RCC 7860 (cell line): ENCODE results near the gene FADS1.

Experiments used
- DNase-seq: peaks from one replicate; pipeline ENCODE4 v3.0.0-alpha.2; 2015; ENCODE audit warnings: low spot score
- FAIRE-seq: peaks from 2 replicates; lab custom pipeline; 2012; peaks lifted over from hg19 to GRCh38; lab: Jason Lieb, UNC

The FADS1 gene

GRCh38 chr11:61797263-61797944 lies 19.4 kb downstream of the FADS1 start:
- FAIRE-seq (peak; percentile 44), DNase-seq (peak; percentile 45)

GRCh38 chr11:61795876-61796526 lies 20.8 kb downstream of the FADS1 start:
- DNase-seq: no peak
- no peak for FAIRE-seq

- FAIRE-seq (no peak), DNase-seq (no peak)
Measured at GRCh38 chr11:61795459-61795858, 21.3 kb downstream of the FADS1 start.

- DNase-seq (no peak), FAIRE-seq (no peak)
Measured at GRCh38 chr11:61794579-61794978, 22.2 kb downstream of the FADS1 start.

GRCh38 chr11:61793829-61794204 lies 23.0 kb downstream of the FADS1 start:
- FAIRE-seq: no peak
- no peak for DNase-seq

GRCh38 chr11:61793083-61793828 lies 23.5 kb downstream of the FADS1 start:
- DNase-seq: no peak
- no peak for FAIRE-seq

GRCh38 chr11:61792310-61793082 lies 24.3 kb downstream of the FADS1 start, which contains the start of the genes FEN1 and TMEM258:
Gene FEN1 (plus strand): TSS chr11:61792911. CDS start chr11:61795362, 2,451 bp downstream.
Gene TMEM258 (minus strand): TSS chr11:61792599. CDS start chr11:61792558, 41 bp downstream.
- FAIRE-seq: no peak
- peak; percentile 78 for DNase-seq

- no peak for FAIRE-seq
- DNase-seq: peak; percentile 70
Measured at GRCh38 chr11:61791737-61792309, 25.0 kb downstream of the FADS1 start.

GRCh38 chr11:61787928-61788491 lies 28.8 kb downstream of the FADS1 start:
- DNase-seq (peak; percentile 13), FAIRE-seq (no peak)

- FAIRE-seq (no peak), DNase-seq (peak; percentile 53)
Measured at GRCh38 chr11:61785837-61786402, 30.9 kb downstream of the FADS1 start.

- DNase-seq (no peak), FAIRE-seq (no peak)
Measured at GRCh38 chr11:61784506-61784805, 32.3 kb downstream of the FADS1 start.

- DNase-seq (peak; percentile 30), FAIRE-seq (no peak)
Measured at GRCh38 chr11:61783717-61784505, 32.9 kb downstream of the FADS1 start.

GRCh38 chr11:61782841-61783240 lies 34.0 kb downstream of the FADS1 start:
- FAIRE-seq (no peak), DNase-seq (no peak)

GRCh38 chr11:61782299-61782698 lies 34.5 kb downstream of the FADS1 start:
- DNase-seq (no peak), FAIRE-seq (no peak)

GRCh38 chr11:61781585-61781984 lies 35.2 kb downstream of the FADS1 start:
- FAIRE-seq: no peak
- DNase-seq: no peak

GRCh38 chr11:61780581-61781162 lies 36.1 kb downstream of the FADS1 start:
- no peak for DNase-seq
- FAIRE-seq: no peak

- no peak for DNase-seq
- no peak for FAIRE-seq
Measured at GRCh38 chr11:61779666-61780525, 36.9 kb downstream of the FADS1 start.
